ENCODE measurements around the gene GBX2.

The GBX2 gene

DNA sequence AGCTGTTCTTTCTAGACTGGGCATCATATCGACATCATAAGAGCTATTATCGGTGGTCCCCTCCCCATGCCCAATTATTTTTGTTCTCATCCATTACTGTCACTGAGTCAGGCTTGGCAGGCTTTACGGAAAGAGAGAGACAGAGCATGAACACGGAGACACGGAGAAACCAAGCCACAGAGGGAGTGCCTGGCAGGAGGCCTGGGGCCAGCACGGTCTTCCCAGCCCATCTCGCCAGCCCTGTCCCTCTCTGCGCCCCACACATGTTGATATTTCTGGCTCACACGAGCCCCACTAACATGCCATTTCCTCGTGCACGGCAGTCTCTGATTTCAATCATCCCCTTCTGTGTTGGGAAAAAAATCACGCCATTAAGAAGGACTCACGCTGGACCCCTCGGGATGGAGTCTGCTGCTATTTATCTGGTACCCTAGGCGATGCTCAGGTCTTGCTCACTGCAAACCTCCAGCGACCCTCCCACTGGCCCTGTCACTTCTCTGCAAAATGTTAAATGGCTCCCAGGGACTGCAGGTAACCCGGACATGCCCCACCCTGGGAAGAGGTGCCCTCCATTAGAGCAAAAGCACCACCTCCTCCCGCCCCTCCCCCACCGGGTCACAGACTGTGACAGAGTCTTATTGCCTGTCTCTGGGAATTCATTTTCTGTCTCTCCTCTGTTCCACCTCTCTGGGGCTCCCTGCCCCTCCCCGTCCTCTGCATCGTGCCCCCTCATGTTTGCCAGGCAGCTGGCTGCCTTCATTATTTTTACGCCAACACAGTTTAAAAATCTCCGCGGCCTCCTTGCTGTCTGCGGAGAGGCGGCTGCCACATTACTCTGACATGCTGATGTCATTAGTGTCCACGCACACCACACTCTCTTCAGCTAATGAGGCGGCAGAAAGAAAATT lies 40.1 kb upstream of the GBX2 start:
- Histone ChIP-seq H3K27me3 (ENCODE audit: low read depth, low read length) (no peaks in the 10 kb centered on the region), H3K4me3 (ENCODE audit: low read depth in 1 of 2, low read length in 2 of 2) (no peak overlapping the region), H3K9me3 (ENCODE audit: control insufficient read depth in 1 of 2, low read length in 2 of 2) (peaks cover 10 to 22% of the 10 kb centered on the region in 2 donors), H3K36me3 (ENCODE audit: control insufficient read depth in 1 of 2, insufficient read depth in 2 of 2, low read length in 2 of 2) (no peaks in the 10 kb centered on the region), H3K4me1 (ENCODE audit: control insufficient read depth in 1 of 2, insufficient read depth in 2 of 2, low read length in 2 of 2) (no peaks in the 10 kb centered on the region), H3K27ac (ENCODE audit: low read length) (no peak overlapping the region)

DNA sequence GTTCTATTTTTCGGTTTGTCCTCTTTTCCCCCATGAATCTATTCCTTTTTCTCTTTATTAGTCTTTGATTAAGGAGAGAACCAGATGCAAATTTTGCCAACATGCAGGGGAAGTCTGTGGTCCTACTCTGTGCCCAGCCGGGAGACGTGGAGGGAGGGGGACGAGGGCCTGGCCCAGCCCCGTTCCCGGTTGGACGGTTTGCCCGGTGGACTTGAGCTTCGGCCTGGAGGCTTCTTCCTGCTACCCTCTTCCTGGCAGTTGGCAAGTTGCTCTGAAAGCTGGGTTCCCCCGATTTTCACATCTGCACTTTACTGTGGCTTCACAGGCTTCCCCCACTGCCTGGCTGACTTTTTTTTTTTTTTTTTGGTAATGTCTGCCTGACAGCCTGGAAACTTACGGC lies 39.3 kb upstream of the GBX2 start:
- no peak overlapping the region for H3K27ac ChIP-seq (ENCODE audit: low read length)
- H3K9me3 ChIP-seq (ENCODE audit: control insufficient read depth in 1 of 2, low read length in 2 of 2): peaks cover 10 to 22% of the 10 kb centered on the region in 2 donors
- H3K27me3 ChIP-seq (ENCODE audit: low read depth, low read length): no peaks in the 10 kb centered on the region
- H3K4me1 ChIP-seq (ENCODE audit: control insufficient read depth in 1 of 2, insufficient read depth in 2 of 2, low read length in 2 of 2): no peaks in the 10 kb centered on the region
- no peak overlapping the region for H3K4me3 ChIP-seq (ENCODE audit: low read depth in 1 of 2, low read length in 2 of 2)
- no peaks in the 10 kb centered on the region for H3K36me3 ChIP-seq (ENCODE audit: control insufficient read depth in 1 of 2, insufficient read depth in 2 of 2, low read length in 2 of 2)

DNA sequence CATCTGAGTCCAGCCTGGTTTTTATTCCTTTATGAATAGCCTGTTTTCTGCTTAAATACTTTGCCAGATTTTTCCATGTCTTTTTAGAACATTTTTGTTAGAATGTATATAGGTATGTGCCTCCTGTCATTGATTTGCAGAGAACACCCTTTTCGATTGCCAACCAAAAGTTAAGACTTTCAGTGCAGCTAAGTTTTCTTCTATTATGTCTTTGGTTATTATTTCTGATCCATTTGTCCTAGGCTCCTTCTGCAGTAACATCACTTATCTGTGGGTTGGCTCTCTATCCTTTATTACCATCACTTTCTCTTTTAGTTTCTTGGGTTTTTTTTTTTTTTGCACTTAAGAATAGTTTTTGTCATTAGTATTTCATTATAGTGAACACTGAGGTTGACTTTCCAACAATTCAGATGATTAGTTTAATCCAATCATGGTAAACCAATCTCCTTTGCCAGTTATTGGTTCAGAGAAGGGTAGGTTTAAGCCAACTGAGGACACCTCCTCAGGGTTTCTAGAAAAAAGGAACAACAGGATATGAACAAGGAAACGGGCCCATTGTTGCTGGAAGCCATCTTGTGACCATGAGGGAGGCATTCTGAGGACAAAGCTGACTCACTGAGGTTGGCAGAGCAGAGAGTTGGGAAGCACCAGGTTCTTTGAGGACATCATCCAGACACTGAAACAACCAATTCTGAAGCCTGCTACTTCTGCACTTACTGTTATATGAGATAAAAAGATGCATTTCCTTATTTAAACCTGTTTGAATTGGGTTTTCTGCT lies 37.9 kb upstream of the GBX2 start:
- no peaks in the 10 kb centered on the region for H3K36me3 ChIP-seq (ENCODE audit: control insufficient read depth in 1 of 2, insufficient read depth in 2 of 2, low read length in 2 of 2)
- H3K27ac ChIP-seq (ENCODE audit: low read length): no peak overlapping the region
- peaks cover 10 to 22% of the 10 kb centered on the region in 2 donors for H3K9me3 ChIP-seq (ENCODE audit: control insufficient read depth in 1 of 2, low read length in 2 of 2)
- no peaks in the 10 kb centered on the region for H3K27me3 ChIP-seq (ENCODE audit: low read depth, low read length)
- H3K4me1 ChIP-seq (ENCODE audit: control insufficient read depth in 1 of 2, insufficient read depth in 2 of 2, low read length in 2 of 2): no peaks in the 10 kb centered on the region
- H3K4me3 ChIP-seq (ENCODE audit: low read depth in 1 of 2, low read length in 2 of 2): no peak overlapping the region

DNA sequence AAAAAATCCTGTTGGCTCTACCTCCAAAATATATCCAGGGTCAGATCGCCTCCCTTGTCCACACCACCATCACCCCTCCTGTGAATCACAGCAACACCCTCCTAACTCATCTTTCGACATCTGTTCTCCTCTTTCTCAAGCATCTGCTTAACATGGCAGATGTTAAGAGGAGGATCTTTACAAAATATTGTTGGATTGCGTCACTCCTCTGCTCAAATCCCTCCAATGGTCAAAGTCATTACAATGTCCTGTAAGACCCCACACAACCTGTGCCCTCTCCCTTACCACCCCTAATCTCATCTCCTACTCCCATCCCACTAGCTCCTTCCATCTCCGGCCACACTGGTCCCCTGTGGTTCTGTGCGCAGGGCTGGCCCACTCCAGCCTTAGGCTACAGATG lies 36.8 kb upstream of the GBX2 start:
- Histone ChIP-seq H3K27ac (ENCODE audit: low read length) (no peak overlapping the region), H3K36me3 (ENCODE audit: control insufficient read depth in 1 of 2, insufficient read depth in 2 of 2, low read length in 2 of 2) (no peaks in the 10 kb centered on the region), H3K9me3 (ENCODE audit: control insufficient read depth in 1 of 2, low read length in 2 of 2) (peaks cover 10 to 22% of the 10 kb centered on the region in 2 donors), H3K4me3 (ENCODE audit: low read depth in 1 of 2, low read length in 2 of 2) (no peak overlapping the region), H3K27me3 (ENCODE audit: low read depth, low read length) (no peaks in the 10 kb centered on the region), H3K4me1 (ENCODE audit: control insufficient read depth in 1 of 2, insufficient read depth in 2 of 2, low read length in 2 of 2) (no peaks in the 10 kb centered on the region)

DNA sequence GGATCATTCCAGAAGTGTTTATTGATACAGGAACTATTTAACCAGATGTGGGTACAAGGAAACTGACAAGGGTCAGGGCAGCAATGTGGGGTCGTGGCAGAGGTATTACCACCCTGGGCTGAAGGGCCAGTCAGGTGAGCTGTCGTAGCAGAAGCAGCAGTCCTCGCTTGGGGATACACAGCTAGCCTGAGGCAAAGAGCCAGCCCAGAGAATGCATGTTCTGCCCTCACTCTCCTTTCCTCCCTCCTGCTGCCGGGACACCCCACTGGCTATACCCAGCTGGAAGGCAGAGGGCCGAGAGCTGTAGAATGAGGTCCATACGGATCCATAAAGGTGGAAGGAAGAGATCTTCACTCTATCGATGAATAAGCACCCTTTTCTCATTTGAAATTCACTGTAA lies 32.2 kb upstream of the GBX2 start:
- no peaks in the 10 kb centered on the region for H3K4me1 ChIP-seq (ENCODE audit: control insufficient read depth in 1 of 2, insufficient read depth in 2 of 2, low read length in 2 of 2)
- no peaks in the 10 kb centered on the region for H3K27me3 ChIP-seq (ENCODE audit: low read depth, low read length)
- H3K36me3 ChIP-seq (ENCODE audit: control insufficient read depth in 1 of 2, insufficient read depth in 2 of 2, low read length in 2 of 2): no peaks in the 10 kb centered on the region
- peaks cover 4 to 12% of the 10 kb centered on the region in 2 donors for H3K9me3 ChIP-seq (ENCODE audit: control insufficient read depth in 1 of 2, low read length in 2 of 2)
- no peak overlapping the region for H3K4me3 ChIP-seq (ENCODE audit: low read depth in 1 of 2, low read length in 2 of 2)
- H3K27ac ChIP-seq (ENCODE audit: low read length): no peak overlapping the region

DNA sequence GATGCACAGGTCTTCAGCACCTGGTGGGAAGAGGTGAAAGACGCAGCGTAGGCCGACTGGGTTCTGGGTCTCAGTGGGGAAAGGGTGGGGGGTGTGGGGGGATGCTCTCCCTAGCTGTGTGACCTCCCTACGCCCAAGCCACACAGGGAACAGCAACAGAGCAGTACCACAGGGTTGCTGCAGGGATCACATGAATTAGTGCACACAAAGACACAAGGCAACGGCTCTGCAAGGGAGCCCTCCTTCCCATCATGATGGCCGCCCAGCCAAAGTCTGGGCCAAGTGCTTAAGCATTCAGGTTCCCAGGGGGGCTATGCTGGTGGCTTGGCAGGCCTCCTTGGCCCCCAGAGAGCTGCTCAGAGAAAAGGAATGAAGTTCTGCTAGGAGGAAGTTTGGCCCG lies 28.2 kb upstream of the GBX2 start:
- Histone ChIP-seq H3K9me3 (ENCODE audit: control insufficient read depth in 1 of 2, low read length in 2 of 2) (no peaks in the 10 kb centered on the region), H3K27me3 (ENCODE audit: low read depth, low read length) (no peaks in the 10 kb centered on the region), H3K27ac (ENCODE audit: low read length) (no peak overlapping the region), H3K36me3 (ENCODE audit: control insufficient read depth in 1 of 2, insufficient read depth in 2 of 2, low read length in 2 of 2) (no peaks in the 10 kb centered on the region), H3K4me1 (ENCODE audit: control insufficient read depth in 1 of 2, insufficient read depth in 2 of 2, low read length in 2 of 2) (no peaks in the 10 kb centered on the region), H3K4me3 (ENCODE audit: low read depth in 1 of 2, low read length in 2 of 2) (no peak overlapping the region)

DNA sequence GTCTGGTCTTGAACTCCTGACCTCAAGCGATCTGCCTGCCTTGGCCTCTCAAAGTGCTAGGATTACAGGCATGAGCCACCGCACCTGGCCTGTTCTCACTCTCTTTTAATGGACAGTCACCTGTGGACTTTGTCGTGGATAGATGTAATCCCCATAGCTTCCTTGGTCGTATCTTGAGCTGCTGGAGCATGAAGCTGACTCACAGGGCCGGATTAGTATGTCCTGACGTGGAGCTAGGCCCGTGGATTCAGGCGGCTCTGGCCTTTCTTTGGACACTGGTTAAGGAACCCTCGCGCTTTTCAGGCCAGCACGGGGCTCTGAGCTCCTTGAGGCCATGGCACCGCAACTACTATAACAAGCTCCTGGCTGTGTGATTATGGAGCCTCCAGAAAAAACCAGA lies 27.5 kb upstream of the GBX2 start:
- Histone ChIP-seq H3K27me3 (ENCODE audit: low read depth, low read length) (no peaks in the 10 kb centered on the region), H3K36me3 (ENCODE audit: control insufficient read depth in 1 of 2, insufficient read depth in 2 of 2, low read length in 2 of 2) (no peaks in the 10 kb centered on the region), H3K9me3 (ENCODE audit: control insufficient read depth in 1 of 2, low read length in 2 of 2) (no peaks in the 10 kb centered on the region), H3K4me3 (ENCODE audit: low read depth in 1 of 2, low read length in 2 of 2) (no peak overlapping the region), H3K27ac (ENCODE audit: low read length) (no peak overlapping the region), H3K4me1 (ENCODE audit: control insufficient read depth in 1 of 2, insufficient read depth in 2 of 2, low read length in 2 of 2) (no peaks in the 10 kb centered on the region)

DNA sequence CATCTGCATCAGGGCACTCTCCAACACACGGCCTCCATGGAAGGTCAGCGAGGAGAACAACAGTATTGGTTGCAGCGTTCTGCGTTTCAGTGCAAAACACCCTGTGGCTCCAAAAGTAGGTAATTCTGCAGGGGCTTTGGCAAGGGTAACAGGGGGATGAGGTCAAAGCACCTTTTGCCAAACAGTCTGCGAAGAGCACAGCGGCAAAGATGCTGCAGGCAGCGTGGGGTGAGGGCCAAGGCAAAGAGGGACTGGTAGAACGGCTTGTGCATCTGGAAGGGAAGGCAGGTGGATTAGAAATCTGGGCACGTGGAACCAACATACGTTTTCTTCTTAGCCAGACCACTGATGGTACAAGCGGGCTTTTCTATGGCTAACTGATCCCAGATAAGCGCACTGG lies 26.6 kb upstream of the GBX2 start:
- Histone ChIP-seq H3K4me1 (ENCODE audit: control insufficient read depth in 1 of 2, insufficient read depth in 2 of 2, low read length in 2 of 2) (no peaks in the 10 kb centered on the region), H3K27me3 (ENCODE audit: low read depth, low read length) (no peaks in the 10 kb centered on the region), H3K4me3 (ENCODE audit: low read depth in 1 of 2, low read length in 2 of 2) (no peak overlapping the region), H3K27ac (ENCODE audit: low read length) (no peak overlapping the region), H3K36me3 (ENCODE audit: control insufficient read depth in 1 of 2, insufficient read depth in 2 of 2, low read length in 2 of 2) (no peaks in the 10 kb centered on the region), H3K9me3 (ENCODE audit: control insufficient read depth in 1 of 2, low read length in 2 of 2) (no peaks in the 10 kb centered on the region)

DNA sequence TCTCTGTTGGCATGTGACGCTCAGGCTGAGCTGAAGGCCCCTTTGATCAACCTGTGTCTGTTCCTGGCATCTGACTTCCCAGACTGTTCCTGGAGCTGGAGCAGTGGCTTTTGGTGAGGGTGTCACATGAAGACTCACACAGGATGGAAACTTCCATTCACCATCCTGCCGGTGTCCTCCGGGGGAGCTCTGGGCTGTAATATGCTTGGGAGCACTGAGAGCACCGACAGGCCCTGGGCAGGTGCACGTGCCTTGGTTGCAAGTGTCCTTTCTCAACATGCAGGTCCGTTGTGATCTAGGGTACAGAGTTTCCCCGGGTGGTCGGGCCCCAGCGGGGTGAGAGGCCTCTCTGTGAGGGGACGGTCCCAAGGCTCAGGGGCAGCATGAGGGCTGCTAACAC lies 24.8 kb upstream of the GBX2 start:
- no peaks in the 10 kb centered on the region for H3K9me3 ChIP-seq (ENCODE audit: control insufficient read depth in 1 of 2, low read length in 2 of 2)
- no peaks in the 10 kb centered on the region for H3K4me1 ChIP-seq (ENCODE audit: control insufficient read depth in 1 of 2, insufficient read depth in 2 of 2, low read length in 2 of 2)
- H3K27me3 ChIP-seq (ENCODE audit: low read depth, low read length): no peaks in the 10 kb centered on the region
- no peak overlapping the region for H3K27ac ChIP-seq (ENCODE audit: low read length)
- no peaks in the 10 kb centered on the region for H3K36me3 ChIP-seq (ENCODE audit: control insufficient read depth in 1 of 2, insufficient read depth in 2 of 2, low read length in 2 of 2)
- H3K4me3 ChIP-seq (ENCODE audit: low read depth in 1 of 2, low read length in 2 of 2): no peak overlapping the region

DNA sequence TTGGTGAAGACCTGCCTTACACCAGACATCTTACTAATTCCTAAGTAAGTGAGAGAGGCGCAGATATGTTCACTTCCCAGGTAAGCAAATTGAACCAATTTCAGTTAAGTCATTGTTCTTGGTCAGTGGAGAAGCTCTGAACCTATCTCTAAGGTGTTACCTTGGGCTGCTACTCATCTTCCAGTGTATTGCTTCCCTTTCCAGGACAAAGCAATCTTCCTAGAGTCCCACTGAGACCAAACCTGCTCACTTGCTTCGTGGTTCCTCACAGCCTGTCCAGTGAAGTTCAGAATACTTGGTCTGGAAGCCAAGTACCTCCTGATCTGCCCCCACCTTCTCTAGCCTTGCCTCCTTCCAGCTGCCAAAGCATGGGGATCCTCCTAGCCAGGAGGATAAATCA lies 22.5 kb upstream of the GBX2 start:
- no peaks in the 10 kb centered on the region for H3K36me3 ChIP-seq (ENCODE audit: control insufficient read depth in 1 of 2, insufficient read depth in 2 of 2, low read length in 2 of 2)
- no peak overlapping the region for H3K27ac ChIP-seq (ENCODE audit: low read length)
- H3K27me3 ChIP-seq (ENCODE audit: low read depth, low read length): no peaks in the 10 kb centered on the region
- no peaks in the 10 kb centered on the region for H3K4me1 ChIP-seq (ENCODE audit: control insufficient read depth in 1 of 2, insufficient read depth in 2 of 2, low read length in 2 of 2)
- no peak overlapping the region for H3K4me3 ChIP-seq (ENCODE audit: low read depth in 1 of 2, low read length in 2 of 2)
- no peaks in the 10 kb centered on the region for H3K9me3 ChIP-seq (ENCODE audit: control insufficient read depth in 1 of 2, low read length in 2 of 2)

DNA sequence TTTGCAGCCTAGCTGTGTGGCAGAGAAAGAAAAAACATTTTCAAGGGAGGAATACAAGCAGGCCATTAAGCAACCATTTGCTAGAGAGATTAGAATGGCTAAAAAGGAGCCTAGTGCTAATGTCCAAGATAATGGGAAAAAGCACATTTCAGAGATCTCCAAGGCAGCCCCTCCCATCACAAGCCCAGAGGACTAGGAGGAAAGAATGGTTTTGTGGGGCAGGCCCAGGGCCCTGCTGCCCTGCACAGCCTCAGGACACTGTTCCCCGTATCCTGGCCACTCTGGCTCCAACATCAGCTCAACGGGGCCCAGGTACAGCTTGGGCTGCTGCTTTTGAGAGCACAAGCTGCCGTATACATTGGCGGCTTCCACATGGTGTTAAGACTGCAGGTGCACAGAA lies 16.5 kb upstream of the GBX2 start:
- no peaks in the 10 kb centered on the region for H3K36me3 ChIP-seq (ENCODE audit: control insufficient read depth in 1 of 2, insufficient read depth in 2 of 2, low read length in 2 of 2)
- peaks cover 13% of the 10 kb centered on the region for H3K27me3 ChIP-seq (ENCODE audit: low read depth, low read length)
- H3K4me1 ChIP-seq (ENCODE audit: control insufficient read depth in 1 of 2, insufficient read depth in 2 of 2, low read length in 2 of 2): peaks cover 0 to 2% of the 10 kb centered on the region in 2 donors
- no peak overlapping the region for H3K27ac ChIP-seq (ENCODE audit: low read length)
- H3K4me3 ChIP-seq (ENCODE audit: low read depth in 1 of 2, low read length in 2 of 2): no peak overlapping the region
- peaks cover 0 to 11% of the 10 kb centered on the region in 2 donors for H3K9me3 ChIP-seq (ENCODE audit: control insufficient read depth in 1 of 2, low read length in 2 of 2)
